Endothelial cell of umbilical vein (primary cell): ENCODE measurements around the gene TTLL7. TPM values are rescaled to one million over a fixed set of nuclear protein-coding genes. Genes with fewer than 3 reads are reported as not detected.

Source experiments
- BruUV-seq: library from RNA; stranded (reverse); fragments of 400-500 nt; replicated peaks from 2 replicates; lab custom pipeline; 2021; lab: Mats Ljungman, UMichigan
- CTCF ChIA-PET: fragments of 300-600, 350-600 bp; sonication (Branson Sonifier 250); formaldehyde crosslinking; loops from one replicate; lab custom pipeline; 2021; ENCODE audit warnings: antibody characterized with exemption, inconsistent platforms; lab: Charles Lee
- POLR2A ChIA-PET: fragments of 300-600, 350-600 bp; sonication (Branson Sonifier 250); formaldehyde crosslinking; loops from one replicate; lab custom pipeline; 2021; ENCODE audit warnings: antibody characterized with exemption, inconsistent platforms; lab: Charles Lee
- DNase-seq: peaks from one replicate; pipeline ENCODE4 v3.0.0-alpha.2; 2011; ENCODE audit warnings: low read depth, low spot score
- FAIRE-seq: peaks from 2 replicates; lab custom pipeline; 2011; peaks lifted over from hg19 to GRCh38; lab: Jason Lieb, UNC
- H2AFZ ChIP-seq: 2 replicates; pipeline ENCODE4 v1.6.0; 2012; ENCODE audit warnings: low read depth, low read length, control low read depth, inconsistent platforms
- H3K27ac ChIP-seq: 2 replicates; pipeline ENCODE4 v1.5.1; 2011; ENCODE audit warnings: low read depth, mild to moderate bottlenecking, control low read depth, low read length, moderate library complexity; ENCODE audit not compliant: insufficient read depth
- H3K27me3 ChIP-seq, 2 experiments: 2 replicates each; pipeline versions ENCODE4 v1.6.0 to v1.6.1; 2011; ENCODE audit warnings: low read length in 2 of 2, mixed read lengths in 1 of 2; ENCODE audit not compliant: control insufficient read depth in 2 of 2, insufficient read depth in 2 of 2
- H3K36me3 ChIP-seq, 2 experiments: 2 replicates in 1 of 2; 3 replicates in 1 of 2; pipeline ENCODE4 v1.5.1; 2011; ENCODE audit warnings: low read length in 2 of 2, mild to moderate bottlenecking in 1 of 2, moderate library complexity in 1 of 2; ENCODE audit not compliant: control insufficient read depth in 2 of 2, insufficient read depth in 2 of 2; ENCODE audit errors: extremely low read depth in 1 of 2
- H3K4me1 ChIP-seq: 3 replicates; pipeline ENCODE4 v1.5.1; 2011; ENCODE audit warnings: mild to moderate bottlenecking, low read length; ENCODE audit not compliant: control insufficient read depth, insufficient read depth; ENCODE audit errors: extremely low read depth
- H3K4me2 ChIP-seq: 2 replicates; pipeline ENCODE4 v1.6.1; 2011; ENCODE audit warnings: low read length, control low read depth, mixed read lengths; ENCODE audit not compliant: insufficient read depth
- H3K4me3 ChIP-seq, 3 experiments: fragments of 200-600 bp in 1 of 3; sonication (generic), shearing (Covaris generic) in 1 of 3; replicated peaks in 1 of 3; 2 replicates each; pipeline ENCODE4 v1.5.1; 2011 to 2016; ENCODE audit warnings: control low read depth in 3 of 3, low read length in 3 of 3, mild to moderate bottlenecking in 2 of 3, inconsistent platforms in 1 of 3, low read depth in 1 of 3, moderate library complexity in 1 of 3; ENCODE audit not compliant: insufficient read depth in 1 of 3
- H3K79me2 ChIP-seq: 2 replicates; pipeline ENCODE4 v1.6.0; 2012; ENCODE audit warnings: low read length, inconsistent platforms; ENCODE audit not compliant: control insufficient read depth, insufficient read depth
- H3K9ac ChIP-seq: replicated peaks from 2 replicates; pipeline ENCODE3; 2011; ENCODE audit warnings: low read length, control low read depth; ENCODE audit not compliant: insufficient read depth; ENCODE audit errors: extremely low read depth
- H3K9me1 ChIP-seq: replicated peaks from 3 replicates; pipeline ENCODE4 v1.6.0; 2011; ENCODE audit warnings: mild to moderate bottlenecking, low read length; ENCODE audit not compliant: control insufficient read depth, insufficient read depth; ENCODE audit errors: extremely low read depth
- H3K9me3 ChIP-seq: replicated peaks from 2 replicates; pipeline ENCODE4 v1.5.1; 2012; ENCODE audit warnings: low read length, inconsistent platforms; ENCODE audit not compliant: control insufficient read depth, insufficient read depth
- H4K20me1 ChIP-seq: replicated peaks from 2 replicates; pipeline ENCODE3; 2011; ENCODE audit warnings: mild to moderate bottlenecking, low read length; ENCODE audit not compliant: control insufficient read depth, insufficient read depth; ENCODE audit errors: extremely low read depth
- EZH2 ChIP-seq: IDR thresholded peaks from 2 replicates; pipeline ENCODE4 v1.6.1; 2012; ENCODE audit warnings: borderline replicate concordance, low read depth, mild to moderate bottlenecking, moderate library complexity, low read length, inconsistent platforms; ENCODE audit not compliant: severe bottlenecking
- JUN ChIP-seq: IDR thresholded peaks from 2 replicates; pipeline ENCODE4 v1.6.1; 2011; ENCODE audit warnings: borderline replicate concordance, low read depth; ENCODE audit not compliant: insufficient read length, insufficient read depth
- dilution Hi-C: fragments of 300-500 bp; cut with MboI; formaldehyde crosslinking; loops from one replicate; pipeline ENCODE4 v1.15.0; 2019; ENCODE audit warnings: low sequenced_read_pairs; ENCODE audit not compliant: extremely low pct_ligation_motif_present
- intact Hi-C: fragments of 100-400 bp; cut with micrococcal nuclease; formaldehyde crosslinking; loops from one replicate; pipeline ENCODE4 v1.10.0; 2022
- polyA plus RNA-seq, 4 experiments: library from polyadenylated mRNA; depleted of rRNA in 3 of 4; stranded (reverse) in 3 of 4; unstranded in 1 of 4; fragments of >200 nt; gene quantifications; 2 replicates each; pipeline versions ENCODE4 v1.2.1 to v1.2.3, GENCODE V29; 2011 to 2012; ENCODE audit warnings: missing spikeins in 1 of 4
- total RNA-seq: library from RNA; stranded (reverse); gene quantifications from 2 replicates; pipeline ENCODE4 v1.2.3, GENCODE V29; 2021
- TF ChIP-seq, protein P1 (sequence below): IDR thresholded peaks from 2 replicates; pipeline ENCODE4 v1.6.1; 2011; ENCODE audit not compliant: insufficient read depth, insufficient read length

The TTLL7 gene
- total and polyA plus RNA-seq, 2 donors (not counting 3 experiments of a cell fraction or from before 2014, with no cell fraction given): 2.1 to 11.7 TPM

DNA sequence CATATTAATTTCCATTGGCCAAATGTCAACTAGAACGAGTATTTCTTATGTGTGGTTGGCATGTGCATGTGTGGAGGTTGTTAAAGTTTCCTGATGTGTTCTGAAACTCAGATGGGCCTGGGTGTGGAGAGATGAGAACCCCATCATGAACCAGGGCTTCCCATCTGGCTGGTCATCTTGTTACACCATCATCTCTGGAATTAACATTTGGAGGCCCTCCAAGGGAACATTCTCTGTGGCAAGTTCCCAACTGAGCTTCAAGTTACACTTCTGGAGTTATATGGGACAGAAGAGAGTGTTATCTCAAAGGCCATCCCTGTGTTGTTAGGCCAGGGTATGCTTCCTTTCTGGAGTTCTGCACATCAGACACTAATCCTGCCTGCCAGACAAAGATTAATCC is 183.6 kb downstream of the TTLL7 start:
- no peaks in the 10 kb centered on the region for H3K9me1 ChIP-seq
- intact Hi-C loops (no loop called here), dilution Hi-C loops (no loop called here)
- BruUV-seq: no TSS peak
- no peak for FAIRE-seq
- H3K27ac ChIP-seq: no peak overlapping the region
- no peak overlapping the region for H2AFZ ChIP-seq
- H3K4me2 ChIP-seq: no peak overlapping the region
- POLR2A ChIA-PET: no interaction called here
- no peak overlapping the region for H3K9ac ChIP-seq
- H4K20me1 ChIP-seq: no peaks in the 10 kb centered on the region
- no peaks in the 10 kb centered on the region for H3K27me3 ChIP-seq
- CTCF ChIA-PET: interaction anchor here (1.2 kb wide), 1 partner anchor 8 kb away, joined by 3 read pairs; no protein-coding TSS in a partner anchor
- no peaks in the 10 kb centered on the region for H3K9me3 ChIP-seq
- H3K79me2 ChIP-seq: no peaks in the 10 kb centered on the region
- H3K4me3 ChIP-seq: no peak overlapping the region
- TF ChIP-seq JUN (no peak), EZH2 (no peak)
- TF ChIP-seq, protein P1, sequence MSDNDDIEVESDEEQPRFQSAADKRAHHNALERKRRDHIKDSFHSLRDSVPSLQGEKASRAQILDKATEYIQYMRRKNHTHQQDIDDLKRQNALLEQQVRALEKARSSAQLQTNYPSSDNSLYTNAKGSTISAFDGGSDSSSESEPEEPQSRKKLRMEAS: no peak
- no peaks in the 10 kb centered on the region for H3K36me3 ChIP-seq
- no peak for DNase-seq
- H3K4me1 ChIP-seq: no peaks in the 10 kb centered on the region

Other genes with a start within 250 kb of the TTLL7 start
- 72.6 and 77.5 TPM in 2 replicates for gene PRKACB, start 145.1 kb upstream of the TTLL7 start, total RNA-seq
- 13.3 and 19.1 TPM in 2 replicates for gene PRKACB, start 145.1 kb upstream of the TTLL7 start, polyA plus RNA-seq